LNCaP clone FGC (cell line): Measurements from ENCODE around the gene NECAB3.

Experiments
- DNase-seq: peaks from one replicate; pipeline ENCODE4 v3.0.0-alpha.2; 2011; ENCODE audit warnings: low read depth
- H3K4me3 ChIP-seq: 2 replicates; pipeline ENCODE4 v1.5.1; 2011; ENCODE audit warnings: mild to moderate bottlenecking, low read depth, low read length, control low read depth
- TF ChIP-seq, protein P1 (sequence below): IDR thresholded peaks from 2 replicates; pipeline ENCODE4 v1.5.1; 2012; ENCODE audit warnings: mild to moderate bottlenecking; ENCODE audit not compliant: control insufficient read depth, insufficient read depth; ENCODE audit errors: extremely low read depth

Gene NECAB3

DNA sequence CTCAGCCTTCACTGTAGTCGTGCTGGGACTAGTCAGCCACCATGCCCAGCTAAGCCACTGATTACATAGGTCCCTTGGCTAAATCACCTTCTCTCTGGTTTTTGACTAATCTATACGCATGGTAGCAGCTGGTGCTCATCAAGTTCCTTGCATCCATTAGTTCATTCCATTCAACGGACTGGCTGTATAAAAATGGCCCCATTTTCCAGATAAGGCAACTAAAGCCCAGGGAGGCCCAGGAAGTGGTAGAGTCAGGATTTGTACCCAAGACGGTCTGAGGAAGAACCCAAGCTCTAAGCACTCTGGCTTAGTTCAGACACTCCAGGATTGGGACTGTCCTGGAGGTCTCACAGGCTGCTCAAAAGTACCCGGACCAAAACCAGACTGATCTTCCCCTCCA, 7.1 kb upstream of the NECAB3 start:
- DNase-seq = no peak
- TF ChIP-seq, protein P1, sequence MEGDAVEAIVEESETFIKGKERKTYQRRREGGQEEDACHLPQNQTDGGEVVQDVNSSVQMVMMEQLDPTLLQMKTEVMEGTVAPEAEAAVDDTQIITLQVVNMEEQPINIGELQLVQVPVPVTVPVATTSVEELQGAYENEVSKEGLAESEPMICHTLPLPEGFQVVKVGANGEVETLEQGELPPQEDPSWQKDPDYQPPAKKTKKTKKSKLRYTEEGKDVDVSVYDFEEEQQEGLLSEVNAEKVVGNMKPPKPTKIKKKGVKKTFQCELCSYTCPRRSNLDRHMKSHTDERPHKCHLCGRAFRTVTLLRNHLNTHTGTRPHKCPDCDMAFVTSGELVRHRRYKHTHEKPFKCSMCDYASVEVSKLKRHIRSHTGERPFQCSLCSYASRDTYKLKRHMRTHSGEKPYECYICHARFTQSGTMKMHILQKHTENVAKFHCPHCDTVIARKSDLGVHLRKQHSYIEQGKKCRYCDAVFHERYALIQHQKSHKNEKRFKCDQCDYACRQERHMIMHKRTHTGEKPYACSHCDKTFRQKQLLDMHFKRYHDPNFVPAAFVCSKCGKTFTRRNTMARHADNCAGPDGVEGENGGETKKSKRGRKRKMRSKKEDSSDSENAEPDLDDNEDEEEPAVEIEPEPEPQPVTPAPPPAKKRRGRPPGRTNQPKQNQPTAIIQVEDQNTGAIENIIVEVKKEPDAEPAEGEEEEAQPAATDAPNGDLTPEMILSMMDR = no peak
- no peak overlapping the region for H3K4me3 ChIP-seq

DNA sequence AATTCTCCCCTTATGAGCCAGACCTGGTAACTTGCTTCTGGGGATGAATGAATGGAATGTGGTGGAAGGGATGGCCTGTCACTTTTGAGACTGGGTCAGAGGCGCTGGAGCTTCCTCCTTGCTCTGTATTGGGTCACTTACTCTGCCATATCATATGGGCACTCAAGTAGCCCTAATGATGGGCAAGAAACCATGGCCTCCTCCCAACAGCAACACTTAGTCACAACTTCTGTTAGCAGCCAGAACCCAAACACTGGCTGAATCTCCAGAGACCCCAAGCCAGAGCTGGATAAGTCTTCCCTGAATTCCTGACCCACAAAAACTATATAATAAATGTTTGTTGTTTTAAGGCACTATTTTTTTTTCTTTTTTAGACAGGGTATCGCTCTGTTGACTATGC, 6.5 kb upstream of the NECAB3 start:
- H3K4me3 ChIP-seq = no peak overlapping the region

DNA sequence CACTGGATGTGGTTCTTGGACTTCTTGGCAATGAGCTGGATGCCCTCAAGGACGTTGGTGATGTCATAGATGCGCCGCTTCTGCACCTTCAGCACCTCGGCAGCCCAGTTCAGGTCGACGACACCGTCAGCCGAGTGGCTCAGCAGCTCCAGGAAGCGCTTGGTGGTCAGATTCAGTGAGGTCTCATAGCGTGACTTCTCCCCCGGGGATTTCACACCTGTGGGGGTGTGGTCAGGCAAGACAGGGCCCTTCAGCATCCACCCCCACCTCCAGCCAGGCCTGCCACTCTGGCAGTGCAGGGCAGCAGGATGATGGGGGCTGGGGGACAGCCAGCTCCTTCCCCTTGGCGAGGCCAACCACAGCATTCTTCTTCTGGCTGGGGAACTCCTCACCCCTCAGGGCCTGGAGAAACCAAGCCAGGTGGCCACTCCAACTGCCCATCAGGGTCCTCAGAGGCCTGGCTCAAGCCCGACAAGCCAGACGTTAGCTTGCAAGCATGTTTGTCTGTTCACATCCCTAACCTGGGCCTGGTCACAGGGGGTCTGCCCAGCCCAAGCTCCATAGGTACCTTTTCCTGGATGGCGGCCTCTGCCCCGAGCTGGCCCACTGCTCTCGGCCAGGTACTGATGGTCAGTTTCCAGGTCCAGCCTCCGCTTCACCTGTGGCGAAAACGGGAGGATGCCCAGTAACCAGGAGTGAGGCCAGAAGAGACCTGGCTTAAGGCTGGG, 5.7 kb upstream of the NECAB3 start:
- TF ChIP-seq, protein P1 = no peak
- no peak overlapping the region for H3K4me3 ChIP-seq
- no peak for DNase-seq

More for the DNA sequence above, 6.5 kb upstream of the NECAB3 start:
- no peak for DNase-seq
- TF ChIP-seq, protein P1 = no peak

DNA sequence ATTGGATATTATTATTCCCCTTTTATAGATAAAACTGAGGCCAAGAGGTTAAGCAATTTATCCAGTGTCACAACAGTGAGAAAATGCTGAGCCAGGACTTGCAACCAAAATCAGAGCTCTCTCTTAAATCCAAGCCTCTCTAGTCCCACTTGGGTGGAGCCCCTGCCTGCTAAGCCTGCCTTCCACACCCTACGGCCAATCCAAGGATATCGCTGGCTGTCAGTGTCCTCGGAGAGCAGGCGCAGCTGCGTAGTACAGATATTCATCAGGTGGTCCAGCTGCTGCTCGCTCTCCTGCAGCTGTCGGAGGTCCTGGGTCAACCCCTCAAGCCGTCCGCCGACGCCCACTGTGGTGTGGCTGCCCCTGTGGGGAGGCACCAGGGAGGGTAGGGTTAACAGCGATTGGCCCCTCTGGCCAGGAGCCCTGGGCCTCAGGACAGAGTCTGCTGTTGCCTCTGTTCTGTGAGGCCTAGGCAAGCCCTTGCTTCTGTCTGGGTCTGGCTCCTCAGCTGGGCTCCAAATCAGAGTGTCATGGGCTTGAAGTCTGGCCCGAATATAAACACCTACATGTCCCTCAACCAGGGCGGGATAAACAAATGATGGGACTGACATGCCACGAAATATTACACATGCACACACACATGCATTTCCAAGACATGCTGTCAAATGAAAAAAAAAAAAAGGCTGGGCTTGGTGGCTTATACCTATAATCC, 3.9 kb upstream of the NECAB3 start:
- no peak overlapping the region for H3K4me3 ChIP-seq
- DNase-seq = no peak
- TF ChIP-seq, protein P1 = no peak

DNA sequence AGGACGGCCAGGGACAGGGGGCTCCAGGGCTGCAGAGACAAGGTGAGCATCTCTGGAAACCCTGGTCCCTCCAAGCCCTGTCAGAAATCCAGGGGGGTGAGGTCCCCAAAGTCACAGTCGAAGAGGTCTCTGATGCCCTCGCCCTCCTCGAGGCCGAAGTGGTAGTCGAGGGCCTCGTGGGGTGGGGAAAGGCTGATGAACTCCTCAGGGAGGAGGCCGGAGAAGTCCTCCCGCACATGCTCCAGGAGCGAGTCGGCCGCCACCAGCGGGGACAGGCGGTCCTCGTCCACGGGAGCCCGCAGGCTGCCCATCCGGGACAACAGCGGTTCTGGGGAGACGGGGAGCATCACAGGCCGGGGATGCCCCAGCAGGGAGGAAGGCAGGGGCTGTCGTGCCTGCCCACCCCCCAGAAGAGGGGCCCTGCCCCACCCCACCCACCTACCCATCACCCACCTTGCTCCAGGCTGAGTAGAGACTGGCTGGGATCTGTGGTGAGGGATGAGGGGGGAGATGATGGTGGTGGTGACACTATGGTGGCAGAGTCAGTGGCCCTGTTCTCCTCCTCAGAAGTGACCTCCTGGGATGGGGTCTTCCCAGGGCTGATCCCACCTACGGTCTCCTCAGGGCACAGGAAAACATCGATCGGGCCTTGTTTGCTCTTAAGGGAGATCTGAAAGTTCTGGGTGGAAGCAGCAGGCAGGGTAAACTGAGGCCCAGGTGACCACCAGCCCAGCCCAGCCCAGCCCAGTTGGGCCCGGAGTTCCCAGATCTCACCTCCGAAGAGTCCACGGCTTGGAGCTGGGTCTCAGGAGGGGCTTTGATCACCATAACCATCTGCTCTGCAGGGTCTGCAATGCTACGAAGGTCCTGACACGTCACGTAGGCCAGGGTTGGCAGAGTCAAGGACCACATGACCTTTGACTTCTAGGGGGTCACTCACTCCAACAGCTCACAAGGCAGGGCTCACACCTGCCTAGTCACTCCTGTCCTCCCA, 2.7 kb upstream of the NECAB3 start:
- TF ChIP-seq, protein P1 = no peak
- DNase-seq = no peak
- H3K4me3 ChIP-seq = no peak overlapping the region

DNA sequence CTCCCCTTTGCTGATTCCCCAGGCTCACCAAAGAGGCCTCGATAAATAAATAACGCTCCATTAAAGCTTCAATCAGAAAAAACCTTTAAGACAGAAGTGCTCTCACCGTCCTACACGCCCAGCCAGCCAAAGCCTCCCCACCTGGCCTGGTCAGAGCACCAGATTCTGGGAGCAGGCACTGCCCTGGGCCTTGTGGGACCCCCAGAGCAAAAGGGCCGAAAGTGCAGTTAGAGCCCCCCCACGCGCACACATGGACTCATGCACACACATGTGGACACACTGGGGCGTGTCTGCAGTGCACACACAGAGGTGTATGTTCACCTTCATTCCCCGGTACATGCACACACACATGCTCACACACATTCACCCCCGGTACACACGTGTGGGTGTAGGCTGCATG, 1.9 kb upstream of the NECAB3 start:
- TF ChIP-seq, protein P1 = no peak
- DNase-seq = no peak
- H3K4me3 ChIP-seq = no peak overlapping the region
